ENCODE results near the gene GTSE1. TPM values are rescaled to one million over a fixed set of nuclear protein-coding genes. Genes with fewer than 3 reads are reported as not detected.

The GTSE1 gene
- total RNA-seq, 1 donor: 10.4 TPM

DNA sequence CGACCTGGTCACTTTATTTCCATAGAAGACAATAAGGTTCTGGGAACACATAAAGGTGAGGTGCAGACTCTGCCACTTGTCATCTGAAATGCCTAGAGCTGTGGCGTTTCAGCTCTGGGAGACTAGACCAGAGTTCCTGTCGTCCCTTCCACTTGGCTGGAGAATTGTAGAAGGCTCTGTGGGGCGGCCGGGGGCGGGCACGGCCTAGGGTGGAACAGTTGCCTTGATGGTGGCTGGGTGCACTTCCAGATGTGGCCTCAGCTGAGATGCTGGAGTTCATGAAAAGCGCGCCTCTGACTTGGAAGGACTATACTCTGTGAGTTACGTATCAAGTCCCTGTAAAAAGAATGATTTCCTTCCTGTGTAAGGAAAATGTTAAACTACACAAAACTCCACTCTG, 55.6 kb downstream of the GTSE1 start:
- H3K4me3 ChIP-seq (ENCODE audit: low read depth, low read length): no peak overlapping the region
- TF ChIP-seq, protein P1, sequence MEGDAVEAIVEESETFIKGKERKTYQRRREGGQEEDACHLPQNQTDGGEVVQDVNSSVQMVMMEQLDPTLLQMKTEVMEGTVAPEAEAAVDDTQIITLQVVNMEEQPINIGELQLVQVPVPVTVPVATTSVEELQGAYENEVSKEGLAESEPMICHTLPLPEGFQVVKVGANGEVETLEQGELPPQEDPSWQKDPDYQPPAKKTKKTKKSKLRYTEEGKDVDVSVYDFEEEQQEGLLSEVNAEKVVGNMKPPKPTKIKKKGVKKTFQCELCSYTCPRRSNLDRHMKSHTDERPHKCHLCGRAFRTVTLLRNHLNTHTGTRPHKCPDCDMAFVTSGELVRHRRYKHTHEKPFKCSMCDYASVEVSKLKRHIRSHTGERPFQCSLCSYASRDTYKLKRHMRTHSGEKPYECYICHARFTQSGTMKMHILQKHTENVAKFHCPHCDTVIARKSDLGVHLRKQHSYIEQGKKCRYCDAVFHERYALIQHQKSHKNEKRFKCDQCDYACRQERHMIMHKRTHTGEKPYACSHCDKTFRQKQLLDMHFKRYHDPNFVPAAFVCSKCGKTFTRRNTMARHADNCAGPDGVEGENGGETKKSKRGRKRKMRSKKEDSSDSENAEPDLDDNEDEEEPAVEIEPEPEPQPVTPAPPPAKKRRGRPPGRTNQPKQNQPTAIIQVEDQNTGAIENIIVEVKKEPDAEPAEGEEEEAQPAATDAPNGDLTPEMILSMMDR (IDR thresholded peaks at IDR 0.05; ENCODE audit: insufficient read depth, low read depth, low read length): no peak
- DNase-seq (ENCODE audit: low read depth): no peak

DNA sequence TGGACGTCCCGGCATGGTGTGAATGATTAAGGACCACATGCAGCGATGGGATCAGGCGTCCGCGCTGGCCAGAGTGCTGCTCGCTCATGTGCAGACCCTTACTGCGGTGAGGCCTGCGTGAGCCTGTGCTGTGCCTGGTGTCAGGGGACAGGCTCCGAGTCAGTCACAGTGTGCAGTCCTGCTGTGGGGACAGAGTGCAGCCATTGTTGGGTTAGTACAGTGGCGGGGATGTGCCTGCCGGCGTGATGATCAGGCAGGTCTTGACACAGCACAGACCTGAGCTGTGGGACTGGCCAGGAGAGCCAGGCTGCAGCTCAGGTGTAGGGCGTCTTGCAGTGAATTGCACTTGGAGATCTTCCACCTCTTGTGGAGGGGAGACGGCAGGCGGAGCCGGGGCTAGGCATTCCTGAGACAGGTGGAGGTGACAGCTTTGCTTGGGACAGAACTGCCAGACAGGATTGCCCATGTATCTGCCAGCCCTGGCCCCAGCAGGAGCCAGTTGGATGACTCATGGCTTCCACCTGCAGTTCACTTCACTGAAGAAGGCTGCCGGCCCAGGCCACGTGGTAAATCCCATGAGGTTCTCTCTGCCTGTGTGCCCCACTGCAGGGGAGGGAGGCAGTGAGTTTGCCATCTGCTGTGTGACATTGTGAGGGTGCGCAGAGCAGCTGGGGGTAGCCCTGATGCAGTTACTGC, 56.2 kb downstream of the GTSE1 start:
- TF ChIP-seq, protein P1 (IDR thresholded peaks at IDR 0.05; ENCODE audit: insufficient read depth, low read depth, low read length): no peak
- H3K4me3 ChIP-seq (ENCODE audit: low read depth, low read length): no peak overlapping the region
- peak; percentile 4 for DNase-seq (ENCODE audit: low read depth)

DNA sequence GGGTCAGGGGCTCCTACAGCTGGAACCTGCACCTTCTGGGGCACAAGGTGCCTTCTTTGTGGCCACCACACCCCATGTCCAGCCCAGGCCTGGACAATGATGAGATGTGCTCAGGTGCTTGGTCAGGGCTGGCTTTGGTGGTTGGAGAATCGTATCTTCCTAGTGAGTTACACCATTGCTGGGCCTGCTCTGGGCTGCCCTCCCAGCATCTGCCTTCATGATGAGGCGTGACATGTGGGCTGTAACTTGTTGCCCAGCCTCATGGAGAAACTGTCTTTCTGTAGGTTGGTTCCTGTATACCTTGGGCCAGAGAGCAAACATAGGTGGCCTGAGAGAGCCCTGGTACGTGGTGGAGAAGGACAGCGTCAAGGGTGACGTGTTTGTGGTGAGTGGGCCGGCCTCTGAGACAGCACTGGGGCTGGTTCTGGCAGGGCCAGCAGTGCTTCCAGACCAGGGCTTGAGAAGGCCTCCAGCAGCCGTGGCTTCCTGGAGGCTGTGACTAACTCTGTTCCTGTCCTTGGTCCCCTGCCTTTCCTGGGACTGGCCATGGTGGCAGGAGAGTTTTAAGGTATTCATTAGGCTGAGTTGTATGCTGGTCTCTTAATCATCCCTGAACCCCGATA, 56.9 kb downstream of the GTSE1 start:
- TF ChIP-seq, protein P1 (IDR thresholded peaks at IDR 0.05; ENCODE audit: insufficient read depth, low read depth, low read length): no peak
- no peak for DNase-seq (ENCODE audit: low read depth)
- H3K4me3 ChIP-seq (ENCODE audit: low read depth, low read length): no peak overlapping the region

DNA sequence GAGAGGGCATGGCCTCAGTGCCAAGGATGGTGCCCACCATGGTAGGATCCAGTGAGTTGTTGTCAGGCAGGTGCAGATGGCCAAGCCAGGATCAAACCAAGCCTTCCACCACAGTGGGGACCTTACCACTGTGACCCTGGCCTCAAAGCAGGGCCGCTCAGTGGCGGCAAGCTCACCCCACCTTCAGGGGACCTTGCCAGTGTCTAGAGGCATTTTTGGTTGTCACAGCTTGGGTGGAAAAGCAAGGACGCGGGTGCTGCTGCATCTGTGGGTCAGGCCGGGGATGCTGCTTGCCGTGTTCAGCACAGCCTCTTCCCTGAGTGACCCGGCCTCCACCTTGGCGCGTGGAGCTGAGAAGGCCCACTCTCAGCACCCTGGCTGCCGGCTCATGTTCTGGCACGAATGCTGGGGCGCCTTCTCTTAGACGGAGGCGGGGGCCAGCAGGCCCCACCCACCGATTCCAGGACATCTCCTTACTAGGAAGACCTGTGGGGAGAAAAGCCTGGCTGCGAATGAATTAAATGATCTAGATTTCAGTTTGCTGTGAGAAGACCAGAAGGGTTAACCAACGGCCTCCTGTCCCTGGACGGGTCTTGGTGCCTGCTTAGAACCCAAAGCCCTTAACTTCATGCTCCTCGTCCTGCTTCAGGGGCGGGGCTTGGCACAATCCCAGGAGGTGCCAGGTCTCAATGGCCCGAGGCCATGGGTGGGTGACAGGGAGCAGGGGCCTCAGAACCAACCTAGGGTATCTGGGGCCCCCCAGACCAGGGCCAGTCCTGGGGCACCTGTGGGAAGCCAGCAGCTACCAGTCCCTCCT, 57.7 kb downstream of the GTSE1 start:
- no peak for DNase-seq (ENCODE audit: low read depth)

DNA sequence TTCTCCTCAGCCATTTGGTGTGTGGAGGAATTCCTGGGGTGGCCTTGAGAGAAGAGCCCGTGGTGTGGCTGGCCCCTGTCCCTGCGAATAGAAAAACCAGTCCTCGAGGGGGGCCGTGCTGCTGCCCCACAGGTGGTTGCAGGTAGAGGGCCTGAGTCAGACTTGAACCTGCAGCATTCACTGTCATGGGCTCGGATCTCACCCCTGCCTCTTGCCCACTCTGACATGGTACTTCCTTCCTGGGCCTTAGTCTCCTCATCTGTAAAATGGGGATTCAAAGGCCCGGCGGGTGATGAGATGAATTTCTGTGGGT, 58.3 kb downstream of the GTSE1 start:
- no peak for DNase-seq (ENCODE audit: low read depth)
- TF ChIP-seq, protein P1 (IDR thresholded peaks at IDR 0.05; ENCODE audit: insufficient read depth, low read depth, low read length): no peak
- H3K4me3 ChIP-seq (ENCODE audit: low read depth, low read length): no peak overlapping the region

More for the DNA sequence above, 57.7 kb downstream of the GTSE1 start:
- TF ChIP-seq, protein P1 (IDR thresholded peaks at IDR 0.05; ENCODE audit: insufficient read depth, low read depth, low read length): no peak
- H3K4me3 ChIP-seq (ENCODE audit: low read depth, low read length): no peak overlapping the region

DNA sequence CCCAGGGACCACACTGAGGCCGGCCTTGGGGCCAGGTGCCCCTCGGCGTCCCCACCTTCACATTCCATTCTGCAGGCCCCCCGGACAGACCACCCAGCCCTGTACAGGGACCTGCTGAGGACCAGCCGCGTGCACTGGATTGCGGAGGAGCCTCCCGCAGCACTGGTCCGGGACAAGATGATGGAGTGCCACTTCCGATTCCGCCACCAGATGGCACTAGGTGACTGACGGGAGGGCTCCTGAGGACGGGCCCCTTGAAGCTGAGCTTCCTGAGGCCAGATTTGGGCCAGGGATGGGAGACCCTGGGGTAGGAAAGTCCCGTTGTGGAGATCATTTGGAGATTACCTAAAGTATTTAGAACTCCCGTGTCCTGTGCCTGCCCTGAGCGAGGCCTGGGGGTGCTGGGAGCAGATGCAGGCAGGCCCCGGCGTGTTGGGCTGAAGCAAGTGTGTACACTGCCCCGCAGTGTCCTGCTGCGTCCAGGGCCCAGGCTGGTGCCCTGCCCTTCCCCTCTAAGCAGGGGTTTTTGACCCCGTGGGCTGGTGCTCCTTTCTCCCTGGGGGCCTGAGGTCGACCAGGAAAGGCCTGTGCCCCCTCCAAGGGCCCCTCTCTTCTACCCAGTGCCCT, 58.8 kb downstream of the GTSE1 start:
- no peak overlapping the region for H3K4me3 ChIP-seq (ENCODE audit: low read depth, low read length)
- DNase-seq (ENCODE audit: low read depth): peak; percentile 46
- TF ChIP-seq, protein P1 (IDR thresholded peaks at IDR 0.05; ENCODE audit: insufficient read depth, low read depth, low read length): peak; percentile 77
